CD4-positive, alpha-beta T cell treated with Interleukin-2 at 100 ng/mL for 4 hours (primary cell): ENCODE measurements around the gene CTSZ.
A peak's percentile ranks its signal among the peaks of the same experiment; 100 is the strongest.
"Not testable (repeated sequence)": the region's sequence is repeated elsewhere in the genome, so short reads cannot be mapped to it uniquely, and the experiment has no call there.

Experiments
- DNase-seq: peaks from one replicate; pipeline ENCODE4 v3.0.0-alpha.2; 2020; ENCODE audit warnings: low spot score

Gene CTSZ

GRCh38 chr20:59006864-59007664 lies at the start of gene CTSZ:
CTSZ (minus strand) TSS chr20:59007254; CDS start chr20:59007128, 126 bp downstream.
- peak; percentile 28 for DNase-seq

GRCh38 chr20:59055302-59055701 lies 48.2 kb upstream of the CTSZ start:
- peak; percentile 42 for DNase-seq

- no peak for DNase-seq
Observed at GRCh38 chr20:59051666-59052185, 44.7 kb upstream of the CTSZ start.

- no peak for DNase-seq
Observed at GRCh38 chr20:59050437-59050836, 43.4 kb upstream of the CTSZ start.

- no peak for DNase-seq
Observed at GRCh38 chr20:59048681-59049030, 41.6 kb upstream of the CTSZ start.

- DNase-seq, result no peak
Observed at GRCh38 chr20:59047938-59048680, 41.1 kb upstream of the CTSZ start.

- no peak for DNase-seq
Observed at GRCh38 chr20:59046862-59047261, 39.8 kb upstream of the CTSZ start.

- DNase-seq, result no peak
Observed at GRCh38 chr20:59044796-59045195, 37.7 kb upstream of the CTSZ start.

- DNase-seq, result no peak
Observed at GRCh38 chr20:59044295-59044694, 37.2 kb upstream of the CTSZ start.

GRCh38 chr20:59043698-59044097 lies 36.6 kb upstream of the CTSZ start:
- DNase-seq, result no peak

- DNase-seq, result peak; percentile 94
Observed at GRCh38 chr20:59042796-59043631, 36.0 kb upstream of the CTSZ start.

- DNase-seq, result peak; percentile 14
Observed at GRCh38 chr20:59042151-59042795, 35.2 kb upstream of the CTSZ start, which contains the start of gene PRELID3B. PRELID3B (minus strand) TSS chr20:59042786; CDS start chr20:59042730, 56 bp downstream.

- DNase-seq, result not testable (repeated sequence)
Observed at GRCh38 chr20:59041487-59041886, 34.4 kb upstream of the CTSZ start.

GRCh38 chr20:59040667-59041066 lies 33.6 kb upstream of the CTSZ start:
- no peak for DNase-seq

GRCh38 chr20:59039233-59039632 lies 32.2 kb upstream of the CTSZ start:
- no peak for DNase-seq

- no peak for DNase-seq
Observed at GRCh38 chr20:59037386-59037785, 30.3 kb upstream of the CTSZ start.

- DNase-seq, result no peak
Observed at GRCh38 chr20:59035381-59035780, 28.3 kb upstream of the CTSZ start.

- no peak for DNase-seq
Observed at GRCh38 chr20:59033616-59034165, 26.6 kb upstream of the CTSZ start.

- no peak for DNase-seq
Observed at GRCh38 chr20:59033093-59033492, 26.0 kb upstream of the CTSZ start.

- no peak for DNase-seq
Observed at GRCh38 chr20:59032713-59033059, 25.6 kb upstream of the CTSZ start.

- DNase-seq, result peak; percentile 96
Observed at GRCh38 chr20:59032023-59032712, 25.1 kb upstream of the CTSZ start, which contains the start of gene ATP5F1E. ATP5F1E (minus strand) TSS chr20:59032335; CDS start chr20:59032251, 84 bp downstream.
